NCI-H748 (cell line): Measurements from ENCODE around the gene GNG7.
"Not testable (repeated sequence)": the region's sequence is repeated elsewhere in the genome, so short reads cannot be mapped to it uniquely, and the experiment has no call there.

Source experiments
- DNase-seq: peaks from one replicate; lab custom pipeline; 2025; ENCODE audit not compliant: unreplicated experiment; lab: John Stamatoyannopoulos, UW

Gene GNG7

GRCh38 chr19:2542341-2543069, 160.0 kb downstream of the GNG7 start:
- no peak for DNase-seq

DNA sequence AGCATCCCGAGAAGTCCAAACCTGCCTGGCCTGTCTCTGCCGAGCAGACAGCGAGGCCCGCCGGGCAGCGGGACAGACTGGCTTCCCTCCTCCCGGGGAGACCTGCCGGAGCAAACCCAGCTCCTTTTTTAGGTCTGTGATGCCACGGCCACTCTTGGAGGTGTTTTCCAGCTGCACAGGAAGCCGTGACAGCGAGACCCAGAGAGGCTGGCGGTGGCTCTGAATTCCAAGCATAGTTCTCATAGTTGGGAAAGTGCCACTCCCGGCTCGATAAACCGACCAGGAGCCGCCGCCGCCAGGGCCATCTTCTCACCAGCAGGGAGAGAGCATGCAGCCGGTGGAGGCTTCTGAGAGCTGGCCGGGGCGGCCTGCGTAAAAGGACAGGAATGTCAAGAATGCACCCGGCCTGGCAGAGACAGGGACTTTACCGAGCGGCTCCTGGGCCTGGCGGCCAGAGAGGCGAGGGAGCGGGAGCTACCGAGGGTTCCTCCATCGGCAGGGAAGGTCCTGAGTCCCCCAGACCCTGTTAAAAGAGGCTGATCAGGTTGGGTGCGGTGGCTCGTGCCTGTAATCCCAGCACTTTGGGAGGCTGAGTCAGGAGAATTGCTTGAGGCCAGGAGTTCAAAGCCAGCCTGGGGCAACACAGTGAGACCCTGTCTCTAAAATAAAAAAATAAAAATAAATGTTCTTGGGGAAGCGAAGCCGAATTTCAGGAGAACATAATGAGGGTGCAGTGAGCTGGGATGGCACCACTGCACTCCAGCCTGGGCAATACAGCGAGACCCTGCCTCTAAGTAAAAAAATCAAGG, 161.6 kb downstream of the GNG7 start:
- no peak for DNase-seq

- DNase-seq: no peak
Observed at GRCh38 chr19:2540251-2540645, 162.2 kb downstream of the GNG7 start.

DNA sequence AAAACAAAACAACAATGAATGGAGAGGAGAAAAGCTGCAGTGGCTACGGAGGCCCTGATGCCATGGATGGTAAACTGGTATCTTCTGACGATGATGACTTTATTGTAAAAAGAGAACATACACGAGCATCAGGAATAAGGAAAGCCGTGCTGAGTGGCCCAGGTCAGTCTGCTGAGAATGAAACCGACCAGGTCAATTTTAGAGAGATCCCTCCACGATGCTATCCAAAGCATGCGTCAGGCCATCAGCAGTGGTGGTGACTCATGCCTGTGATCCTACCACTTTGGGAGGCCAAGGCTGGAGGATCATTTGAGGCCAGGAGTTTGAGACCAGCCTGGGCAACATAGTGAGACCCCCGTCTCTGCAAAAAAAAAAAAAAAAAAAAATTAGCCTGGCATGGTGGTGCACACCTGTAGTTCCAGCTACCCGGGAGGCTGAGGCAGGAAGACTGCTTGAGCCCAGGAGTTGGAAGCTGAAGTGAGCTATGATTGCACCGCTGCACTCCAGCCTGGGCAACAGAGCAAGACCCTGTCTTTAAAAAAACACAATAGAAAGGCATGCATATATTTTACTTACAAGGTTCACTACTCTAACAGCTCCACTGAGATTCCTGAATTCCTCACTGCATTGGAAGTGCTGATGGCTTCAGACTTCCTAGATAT, 164.3 kb downstream of the GNG7 start:
- DNase-seq: no peak

- not testable (repeated sequence) for DNase-seq
Observed at GRCh38 chr19:2537584-2537983, 164.9 kb downstream of the GNG7 start.

DNA sequence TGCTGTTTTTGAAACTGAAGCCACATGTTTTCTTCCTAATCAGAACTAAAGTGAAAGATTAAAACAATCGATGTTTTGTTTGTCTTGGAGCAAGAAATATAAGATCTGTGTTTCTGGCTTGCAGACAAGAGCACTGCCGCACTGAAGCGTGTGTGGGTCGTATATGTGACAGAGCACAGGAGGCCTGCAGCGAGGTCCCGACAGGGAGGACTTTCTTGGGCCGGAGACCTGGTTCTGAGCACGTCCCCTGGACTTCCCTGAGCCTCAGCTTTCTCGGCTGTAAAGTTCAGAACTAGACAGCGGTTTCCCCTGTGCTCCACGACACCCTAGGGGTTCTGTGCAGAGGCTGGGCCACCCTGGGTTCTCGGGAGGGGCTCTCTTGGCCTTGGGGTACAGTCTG, 166.0 kb downstream of the GNG7 start:
- no peak for DNase-seq

DNA sequence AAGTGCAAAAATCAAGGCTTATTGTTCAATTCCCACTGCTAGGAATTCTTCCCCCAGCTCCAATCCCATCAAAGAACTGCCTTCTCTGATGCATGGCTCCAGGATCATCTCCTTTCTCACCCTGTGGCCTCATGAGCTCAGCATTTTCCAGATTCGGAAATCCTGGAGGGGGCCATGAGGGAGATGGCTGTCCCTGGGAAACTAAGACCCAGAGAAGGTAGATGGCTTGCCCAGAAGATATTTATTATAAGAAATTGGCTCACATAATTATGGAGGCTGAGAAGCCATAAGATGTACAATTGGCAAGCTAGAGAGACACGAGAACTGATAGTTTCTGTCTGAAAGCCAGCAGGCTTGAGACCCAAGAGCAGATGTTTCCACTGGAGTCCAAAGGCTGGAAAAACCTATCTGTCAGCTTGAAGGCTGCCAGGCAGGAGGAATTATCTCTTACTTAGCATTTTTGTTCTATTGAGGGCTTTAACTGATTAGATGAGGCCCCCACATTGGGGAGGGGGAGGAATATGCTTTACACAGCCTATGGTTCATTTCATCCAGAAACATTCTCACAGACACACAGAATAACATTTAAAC, 168.0 kb downstream of the GNG7 start:
- DNase-seq: no peak

DNA sequence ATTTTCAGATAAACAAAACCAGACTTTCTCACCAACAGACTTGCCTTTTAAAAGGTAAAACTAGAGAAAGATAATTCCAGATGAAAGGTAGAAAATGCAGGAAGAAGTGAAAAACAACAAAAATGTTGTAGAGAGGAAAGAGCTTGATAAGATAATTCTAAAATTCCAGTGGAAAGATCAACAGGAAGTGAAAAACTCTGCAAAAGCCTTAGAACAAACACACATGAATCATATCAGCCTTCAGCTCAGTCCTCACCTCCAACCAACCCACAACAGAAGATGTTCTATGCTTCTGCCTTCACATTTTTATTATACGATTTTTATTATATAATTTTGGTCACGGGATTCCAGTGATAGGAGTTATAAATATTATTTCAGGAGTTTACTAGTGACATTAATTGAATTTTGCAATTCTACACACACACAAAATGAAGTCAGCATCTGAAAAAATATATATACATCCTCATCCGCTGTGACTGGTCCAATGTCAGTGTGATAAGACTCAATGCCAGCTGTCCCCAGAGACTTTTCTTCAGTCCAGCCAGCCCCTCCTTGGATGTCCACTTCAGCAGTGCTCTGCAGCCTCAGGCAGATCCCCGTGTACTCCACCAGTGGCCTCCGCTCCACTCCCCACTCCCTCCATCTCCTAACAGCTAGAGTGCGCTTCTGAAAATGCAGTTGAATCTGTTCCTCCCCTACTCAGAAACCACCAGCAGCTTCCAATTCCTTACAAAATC, 168.6 kb downstream of the GNG7 start:
- DNase-seq: no peak

GRCh38 chr19:2533072-2533425, 169.4 kb downstream of the GNG7 start:
- DNase-seq: no peak

- no peak for DNase-seq
Observed at GRCh38 chr19:2532252-2533071, 170.0 kb downstream of the GNG7 start.

- not testable (repeated sequence) for DNase-seq
Observed at GRCh38 chr19:2529942-2530341, 172.6 kb downstream of the GNG7 start.

DNA sequence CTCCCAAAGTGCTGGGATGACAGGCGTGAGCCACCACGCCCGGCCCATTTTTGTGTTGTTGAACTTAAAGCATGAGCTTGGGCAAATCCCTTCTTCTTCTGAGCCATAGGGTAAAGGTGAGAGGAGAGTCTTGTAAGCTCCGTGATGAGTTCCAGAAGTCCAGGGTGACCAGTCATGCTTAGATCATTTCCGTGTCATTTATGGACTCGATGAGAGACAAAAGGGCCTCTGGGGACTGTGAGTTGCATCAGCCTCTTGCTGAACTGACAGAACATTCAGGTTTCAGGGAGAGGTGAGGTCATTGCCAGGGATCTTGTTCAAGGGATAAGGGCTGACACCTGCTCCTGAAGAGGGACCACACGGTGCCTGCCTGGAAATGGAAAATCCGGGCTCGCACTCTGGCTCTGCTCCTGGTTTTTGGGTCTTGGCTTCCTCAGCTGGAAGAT, 173.0 kb downstream of the GNG7 start:
- DNase-seq: no peak

DNA sequence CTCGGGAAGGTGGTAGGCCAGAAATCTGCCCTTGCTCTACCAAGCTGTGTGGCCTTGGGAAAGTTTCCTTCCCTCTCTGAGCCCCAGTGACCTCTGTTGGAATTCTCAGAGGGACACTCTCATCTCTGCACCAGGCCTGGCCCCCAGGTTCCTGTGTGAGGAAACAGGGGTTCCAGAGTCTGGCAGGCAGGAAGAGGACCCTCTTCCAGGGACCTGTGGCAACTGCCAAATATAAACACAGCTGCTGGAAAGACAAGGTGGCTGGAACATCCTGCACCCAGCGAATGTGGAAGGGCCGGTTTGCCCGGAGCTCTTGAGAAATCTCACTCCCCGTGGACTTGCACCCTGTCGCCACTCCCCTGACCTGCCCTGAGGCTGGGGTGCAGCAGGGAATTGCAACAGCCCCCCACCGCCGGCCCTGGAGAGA, 173.8 kb downstream of the GNG7 start:
- no peak for DNase-seq

DNA sequence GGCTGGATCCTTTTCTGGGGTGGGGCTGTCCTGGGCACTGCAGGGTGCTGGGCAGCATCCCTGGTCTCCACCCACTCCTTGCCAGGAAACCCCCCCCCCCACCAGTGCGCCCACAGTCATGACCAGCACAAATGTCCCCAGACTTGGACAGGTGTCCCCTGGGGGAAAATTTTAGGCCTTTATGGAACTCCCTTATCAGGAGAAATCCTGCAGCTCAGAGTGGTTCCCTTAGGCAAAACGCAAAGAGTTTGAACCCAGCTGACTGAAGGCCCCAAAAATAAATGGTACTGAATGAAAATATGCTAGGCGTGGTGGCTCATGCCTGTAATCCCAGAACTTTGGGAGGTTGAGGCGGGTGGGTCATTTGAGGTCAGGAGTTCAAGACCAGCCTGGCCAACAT, 174.8 kb downstream of the GNG7 start:
- DNase-seq: no peak

- DNase-seq: no peak
Observed at GRCh38 chr19:2527171-2527570, 175.3 kb downstream of the GNG7 start.

- no peak for DNase-seq
Observed at GRCh38 chr19:2524840-2525723, 177.4 kb downstream of the GNG7 start.

DNA sequence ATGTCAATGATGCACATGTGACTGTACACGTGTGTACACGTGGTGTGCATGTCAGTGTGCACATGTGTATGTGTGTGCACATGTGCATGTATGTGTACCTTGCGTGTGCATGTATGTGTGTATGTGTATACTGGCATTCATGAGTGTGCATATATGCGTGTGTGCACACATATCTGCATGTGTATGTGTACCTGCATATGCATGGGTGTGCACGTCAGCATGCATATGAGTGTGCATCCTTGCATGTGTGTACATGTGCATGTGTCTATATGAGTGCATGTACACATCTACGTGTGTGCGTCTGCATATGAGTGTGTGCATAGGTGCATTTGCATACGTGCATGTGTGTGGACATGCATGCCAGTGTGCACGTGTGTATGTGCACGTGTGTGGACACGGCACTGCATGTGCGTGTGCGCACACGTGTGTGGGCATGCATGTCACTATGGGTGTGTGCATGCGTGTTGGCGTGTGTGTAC, 178.1 kb downstream of the GNG7 start:
- no peak for DNase-seq

- no peak for DNase-seq
Observed at GRCh38 chr19:2523630-2524311, 178.7 kb downstream of the GNG7 start.
